OCI-M2 (cell line): ENCODE measurements around the gene YBX2.

Experiments
- DNase-seq: peaks from one replicate; lab custom pipeline; 2025; ENCODE audit not compliant: unreplicated experiment; lab: John Stamatoyannopoulos, UW

The YBX2 gene

GRCh38 chr17:7279448-7279847 is 15.0 kb downstream of the YBX2 start:
- DNase-seq = no peak

GRCh38 chr17:7266784-7267183 is 27.7 kb downstream of the YBX2 start:
- DNase-seq = no peak

DNA sequence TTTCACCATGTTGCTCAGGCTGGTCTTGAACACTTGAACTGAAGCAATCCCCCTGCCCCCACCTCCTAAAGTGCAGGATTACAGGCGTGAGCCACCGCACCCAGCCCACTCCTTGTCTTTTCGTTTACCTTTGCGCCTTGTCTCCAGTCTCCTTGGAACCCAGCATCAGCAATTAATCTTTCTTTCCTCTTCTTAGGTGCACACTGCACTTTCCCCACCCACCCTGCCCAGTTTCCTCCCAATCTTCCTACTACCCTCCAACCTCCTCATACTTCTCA is 30.7 kb downstream of the YBX2 start:
- DNase-seq = no peak

DNA sequence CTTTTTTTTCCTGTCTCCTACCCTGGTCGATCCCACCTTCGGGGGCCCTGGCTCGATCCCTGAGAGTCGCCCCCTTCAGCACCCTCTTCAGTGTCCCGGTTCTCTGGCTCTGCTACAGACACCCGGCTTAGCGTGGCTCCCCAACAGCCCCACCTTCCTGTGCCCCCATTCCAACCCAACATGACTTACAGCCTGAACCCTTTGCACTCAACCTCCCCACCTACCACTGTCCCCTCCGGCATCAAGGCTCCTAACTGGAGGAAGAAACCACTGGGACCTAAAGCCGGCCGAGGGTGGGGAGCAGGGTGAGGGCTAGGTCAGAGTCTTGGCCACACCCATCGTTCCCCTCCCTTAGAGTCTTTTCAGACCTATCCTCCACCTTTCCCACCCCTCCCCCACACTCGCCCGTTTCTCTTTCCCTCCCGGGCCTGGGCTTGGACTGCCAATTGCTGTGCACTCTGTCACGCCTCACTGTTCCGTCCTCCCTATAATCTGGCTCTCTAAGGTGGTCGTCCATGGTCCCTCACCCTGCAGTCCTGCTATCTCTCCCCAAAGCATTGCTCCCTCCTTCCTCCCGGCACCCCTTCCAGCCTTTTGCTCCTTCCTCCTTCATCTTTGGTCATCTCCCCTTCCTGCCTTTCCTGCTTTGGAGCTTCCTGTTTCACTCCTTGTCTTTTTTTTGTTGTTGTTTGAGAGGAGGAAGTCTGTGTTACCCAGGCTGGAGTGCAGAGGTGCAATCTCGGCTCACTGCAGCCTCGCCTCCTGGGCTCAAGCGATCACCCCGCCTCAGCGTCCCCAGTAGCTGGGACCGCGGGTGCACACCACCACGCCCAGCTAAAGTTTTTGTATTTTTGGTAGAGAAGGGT is 31.3 kb downstream of the YBX2 start:
- DNase-seq = no peak

DNA sequence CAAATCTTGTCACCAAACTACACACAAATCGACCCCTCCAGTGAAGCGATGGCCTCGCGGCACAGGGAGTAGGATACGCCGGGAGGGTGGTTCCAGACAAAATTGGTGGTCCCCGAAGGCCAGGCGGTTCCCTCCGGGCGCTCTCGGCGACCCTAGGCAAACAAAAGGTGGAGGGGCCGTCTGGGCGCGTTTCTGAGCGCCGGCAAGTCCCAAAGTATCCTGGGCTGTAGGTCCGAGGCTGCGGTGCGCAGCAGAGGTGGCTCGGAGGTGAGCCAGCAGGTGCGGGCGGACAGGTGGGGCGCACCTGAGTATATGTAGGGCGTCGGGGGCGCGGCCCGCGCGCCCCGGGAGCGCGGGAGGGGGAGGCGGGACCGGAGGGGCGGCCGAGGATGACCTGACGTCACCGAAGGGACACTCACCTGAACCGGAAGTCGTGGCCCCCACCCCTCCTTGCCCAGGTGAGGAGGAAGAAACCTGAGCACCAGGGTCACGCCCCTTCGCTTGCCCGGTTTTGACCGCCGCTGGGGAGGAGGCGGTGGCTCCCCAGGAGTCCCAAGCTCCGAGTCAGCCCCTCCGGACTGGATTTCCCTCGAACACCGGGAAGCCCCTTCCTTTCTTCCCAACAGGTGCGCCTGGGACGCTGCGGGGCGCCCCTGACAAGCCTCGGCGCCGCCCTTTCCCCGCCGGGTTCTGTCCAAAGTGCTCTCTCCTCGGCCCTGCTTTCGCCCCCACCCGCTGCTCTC is 32.1 kb downstream of the YBX2 start, which contains the start of gene CLDN7:
Gene CLDN7 (minus strand): TSS at position 287 of the 743 bp plus-strand sequence. CDS start 435 bp downstream, outside the sequence.
- no peak for DNase-seq

GRCh38 chr17:7261379-7262191 is 32.9 kb downstream of the YBX2 start:
- DNase-seq = no peak

DNA sequence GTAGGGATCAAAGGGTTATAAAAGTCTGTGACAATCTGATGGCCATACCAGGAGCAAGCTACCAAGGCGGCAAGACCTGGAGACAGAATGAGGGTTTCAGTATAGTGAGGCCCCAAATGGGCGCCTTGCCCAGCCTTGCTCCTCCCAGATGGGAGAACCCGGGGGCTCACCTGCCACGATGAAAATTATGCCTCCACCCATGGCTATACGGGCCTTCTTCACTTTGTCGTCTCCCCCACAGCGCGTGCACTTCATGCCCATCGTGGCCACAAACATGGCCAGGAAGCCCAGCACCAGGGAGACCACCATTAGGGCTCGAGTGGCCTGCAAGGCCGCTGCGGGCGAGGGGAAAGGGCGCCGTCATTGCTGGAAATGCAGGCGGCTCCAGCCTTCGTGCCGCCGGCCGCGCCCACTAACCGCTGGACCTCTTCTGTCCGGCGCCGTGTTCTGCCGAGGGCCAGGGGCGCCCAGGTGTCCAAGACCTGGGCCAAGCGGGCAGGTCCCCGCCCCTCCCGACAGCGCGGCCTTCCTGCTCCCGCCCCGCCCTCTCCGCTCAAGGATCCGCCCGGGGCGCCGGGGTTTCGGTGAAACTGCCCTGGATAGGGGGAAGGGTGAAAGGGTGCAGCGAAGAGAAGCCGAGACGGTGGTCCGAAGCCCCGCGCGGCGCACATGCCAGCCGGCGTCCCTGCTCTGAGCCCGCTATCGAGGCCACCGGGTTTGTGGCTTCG is 33.6 kb downstream of the YBX2 start:
- DNase-seq = no peak

DNA sequence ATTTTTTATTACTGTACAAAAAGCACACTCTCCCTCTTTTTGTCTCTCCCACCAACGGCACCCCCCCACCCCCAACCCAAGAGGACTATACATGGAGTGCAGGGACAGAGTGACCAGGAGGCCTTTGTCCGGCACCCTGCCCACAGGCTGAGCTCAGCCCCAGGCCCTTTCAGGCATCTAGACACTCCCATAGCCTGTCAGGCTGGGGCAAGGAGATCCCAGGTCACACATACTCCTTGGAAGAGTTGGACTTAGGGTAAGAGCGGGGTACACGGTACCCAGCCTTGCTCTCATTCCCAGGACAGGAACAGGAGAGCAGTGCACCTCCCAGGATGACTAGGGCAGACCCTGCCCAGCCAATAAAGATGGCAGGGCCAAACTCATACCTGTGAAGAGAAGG is 34.3 kb downstream of the YBX2 start:
- DNase-seq = no peak

GRCh38 chr17:7259555-7259889 is 34.9 kb downstream of the YBX2 start:
- DNase-seq = no peak

- DNase-seq = no peak
Measured at GRCh38 chr17:7258731-7259554, 35.5 kb downstream of the YBX2 start.

DNA sequence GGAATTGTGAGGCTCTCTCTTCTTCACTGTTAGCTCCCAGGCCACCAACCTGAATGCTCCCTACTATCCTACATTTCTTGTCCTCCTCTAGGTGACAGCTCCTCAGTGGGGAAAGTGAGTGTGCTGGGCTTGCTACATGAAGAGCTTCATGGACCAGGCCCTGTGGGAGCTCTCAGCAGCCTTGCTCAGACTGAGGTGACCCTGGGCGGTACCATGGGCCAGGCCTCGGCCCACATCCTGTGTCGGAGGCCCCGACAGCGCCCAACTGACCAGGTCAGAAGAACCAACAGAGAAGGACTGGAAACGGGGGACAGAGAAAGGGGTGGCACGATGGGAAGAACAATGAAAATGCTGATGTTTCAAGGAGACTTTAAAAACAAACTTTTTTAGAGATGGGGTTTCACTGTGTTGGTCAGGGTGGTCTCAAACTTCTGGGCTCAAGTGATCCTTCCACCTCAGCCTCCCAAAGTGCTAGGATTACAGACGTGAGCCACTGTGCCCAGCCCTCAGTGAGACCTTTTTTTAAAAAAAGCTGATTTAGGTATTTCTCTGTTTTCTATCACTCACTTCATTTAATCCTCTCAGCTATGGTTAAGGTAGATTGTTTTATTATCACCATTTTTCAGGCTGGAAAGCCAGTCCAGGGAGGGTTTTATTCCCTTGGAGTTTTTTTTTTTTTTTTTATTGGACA is 37.5 kb downstream of the YBX2 start:
- DNase-seq = no peak

GRCh38 chr17:7254511-7254910 is 39.9 kb downstream of the YBX2 start:
- no peak for DNase-seq

DNA sequence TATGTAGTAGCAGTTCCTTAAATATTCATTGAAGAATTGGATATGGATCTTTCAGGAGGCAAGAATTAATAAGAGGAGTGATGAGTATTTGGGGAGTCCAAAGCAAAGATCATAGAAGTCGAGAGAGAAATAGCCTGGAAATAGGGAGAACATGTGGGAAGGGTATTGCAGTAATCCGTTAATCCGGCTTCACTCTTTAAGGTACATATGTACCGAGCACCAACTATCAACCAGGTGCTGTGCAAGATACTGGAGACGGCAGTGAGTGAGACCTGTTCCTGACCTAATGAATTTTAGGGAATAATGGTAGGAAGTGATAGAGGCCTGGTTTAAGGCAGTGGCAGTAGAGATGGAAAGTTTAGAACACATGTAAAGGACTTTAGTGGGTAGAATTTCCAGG is 41.4 kb downstream of the YBX2 start:
- DNase-seq = no peak

- DNase-seq = peak; percentile 93
Measured at GRCh38 chr17:7252176-7253043, 42.0 kb downstream of the YBX2 start, which contains the start of gene ELP5. TSS of gene ELP5 (plus strand) at chr17:7252215. CDS start at chr17:7252551, 336 bp downstream.

GRCh38 chr17:7251661-7252175 is 42.7 kb downstream of the YBX2 start, which contains the start of gene CTDNEP1:
TSS of gene CTDNEP1 (minus strand) at chr17:7251734. CDS start at chr17:7251296, 438 bp downstream.
- no peak for DNase-seq

DNA sequence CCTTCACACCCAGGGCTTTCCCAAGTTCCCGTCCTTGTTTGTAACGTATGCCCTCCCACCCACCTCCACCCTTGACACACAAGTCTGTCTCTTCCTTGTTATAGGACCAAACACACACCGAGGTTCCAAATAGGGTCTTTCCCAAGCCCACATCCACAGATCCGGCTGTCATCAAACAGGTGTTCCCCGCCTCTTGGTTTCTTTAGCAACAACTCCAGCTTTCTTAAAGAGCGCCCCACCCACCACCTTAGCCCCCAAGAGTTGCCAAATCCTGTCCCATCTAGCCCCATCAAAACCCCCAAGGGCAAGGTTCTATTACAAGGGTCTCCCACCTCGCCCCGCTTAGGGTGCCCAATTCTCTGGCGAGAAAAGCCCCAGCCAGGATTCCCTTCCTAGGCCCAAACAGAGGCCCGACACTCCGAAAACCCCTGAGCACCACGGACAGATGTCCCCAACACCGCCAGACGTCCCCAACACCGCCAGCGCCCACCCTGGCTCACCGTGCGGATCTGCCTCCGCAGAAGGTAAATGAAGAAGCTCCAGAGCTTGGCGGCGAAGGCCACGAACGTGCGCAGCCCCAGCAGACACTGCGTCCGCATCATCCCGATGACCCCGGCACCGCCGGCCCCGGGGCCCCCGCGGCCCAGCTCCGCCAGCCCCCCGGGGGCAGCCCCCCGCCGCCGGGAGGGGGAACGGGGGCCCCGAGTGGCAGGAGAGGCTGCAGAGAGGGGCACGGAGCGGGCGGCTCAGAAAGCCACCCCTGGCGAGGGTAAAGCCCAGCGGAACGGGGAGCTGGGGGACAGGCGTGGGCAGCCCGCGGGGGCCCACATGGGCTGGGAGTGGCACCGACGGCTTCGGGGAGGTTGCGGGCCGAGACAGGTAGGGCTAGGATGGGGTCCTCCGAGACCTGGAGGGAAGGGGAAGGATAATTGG is 43.5 kb downstream of the YBX2 start:
- no peak for DNase-seq

DNA sequence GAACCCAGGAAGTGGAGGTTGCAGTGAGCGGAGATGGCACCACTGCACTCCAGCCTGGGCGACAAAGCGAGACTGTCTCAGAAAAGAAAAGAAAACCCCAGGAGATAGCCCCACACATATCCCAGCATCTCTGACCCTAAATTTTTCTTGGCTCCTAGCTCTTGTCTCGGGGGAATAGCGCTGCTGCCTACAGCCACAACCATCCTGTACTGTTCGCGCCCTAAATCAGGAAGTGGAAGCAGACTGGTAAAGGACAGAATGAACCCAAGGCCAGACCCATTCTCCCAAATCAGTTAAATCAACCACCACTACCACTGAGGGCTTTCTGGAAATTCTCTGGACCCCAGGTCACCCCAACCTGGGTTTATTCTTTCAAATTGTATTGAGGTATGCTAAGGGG is 44.6 kb downstream of the YBX2 start:
- no peak for DNase-seq
